HG03135 (cell line): ENCODE data around the gene KRTAP12-1.

Experiments used
- ATAC-seq: cut with Tn5 transposase; IDR thresholded peaks from one replicate; pipeline ENCODE4 v1.9.1; 2021; ENCODE audit warnings: mild to moderate bottlenecking, moderate library complexity; ENCODE audit not compliant: unreplicated experiment

Gene KRTAP12-1

GRCh38 chr21:44681861-44682579 lies at the start of gene KRTAP12-1:
Gene KRTAP12-1, minus strand, starts transcription at chr21:44682163. Its CDS starts 40 bp downstream, at chr21:44682123.
- ATAC-seq: no peak

GRCh38 chr21:44730951-44731579 lies 49.1 kb upstream of the KRTAP12-1 start:
- ATAC-seq: no peak

- ATAC-seq: no peak
Measured at GRCh38 chr21:44730028-44730395, 48.0 kb upstream of the KRTAP12-1 start.

GRCh38 chr21:44729336-44730027 lies 47.5 kb upstream of the KRTAP12-1 start:
- no peak for ATAC-seq

GRCh38 chr21:44728716-44729115 lies 46.8 kb upstream of the KRTAP12-1 start:
- ATAC-seq: no peak

GRCh38 chr21:44727757-44728156 lies 45.8 kb upstream of the KRTAP12-1 start:
- ATAC-seq: no peak

GRCh38 chr21:44727321-44727720 lies 45.4 kb upstream of the KRTAP12-1 start:
- no peak for ATAC-seq

GRCh38 chr21:44726826-44727225 lies 44.9 kb upstream of the KRTAP12-1 start:
- no peak for ATAC-seq

GRCh38 chr21:44724926-44725325 lies 43.0 kb upstream of the KRTAP12-1 start:
- ATAC-seq: no peak

GRCh38 chr21:44724196-44724595 lies 42.2 kb upstream of the KRTAP12-1 start:
- ATAC-seq: no peak

GRCh38 chr21:44723177-44724131 lies 41.5 kb upstream of the KRTAP12-1 start:
- ATAC-seq: no peak

- ATAC-seq: no peak
Measured at GRCh38 chr21:44722731-44723130, 40.8 kb upstream of the KRTAP12-1 start.

GRCh38 chr21:44720170-44720569 lies 38.2 kb upstream of the KRTAP12-1 start:
- no peak for ATAC-seq

GRCh38 chr21:44718571-44718970 lies 36.6 kb upstream of the KRTAP12-1 start:
- ATAC-seq: no peak

GRCh38 chr21:44718093-44718492 lies 36.1 kb upstream of the KRTAP12-1 start:
- no peak for ATAC-seq

- no peak for ATAC-seq
Measured at GRCh38 chr21:44716984-44717383, 35.0 kb upstream of the KRTAP12-1 start.

- no peak for ATAC-seq
Measured at GRCh38 chr21:44714905-44715304, 32.9 kb upstream of the KRTAP12-1 start.

- ATAC-seq: no peak
Measured at GRCh38 chr21:44713846-44714245, 31.9 kb upstream of the KRTAP12-1 start.

GRCh38 chr21:44713130-44713529 lies 31.2 kb upstream of the KRTAP12-1 start:
- no peak for ATAC-seq

GRCh38 chr21:44712203-44713028 lies 30.5 kb upstream of the KRTAP12-1 start:
- ATAC-seq: no peak
